Measurements from ENCODE around the gene CCM2.
A peak's percentile ranks its signal among the peaks of the same experiment; 100 is the strongest.

Gene CCM2

DNA sequence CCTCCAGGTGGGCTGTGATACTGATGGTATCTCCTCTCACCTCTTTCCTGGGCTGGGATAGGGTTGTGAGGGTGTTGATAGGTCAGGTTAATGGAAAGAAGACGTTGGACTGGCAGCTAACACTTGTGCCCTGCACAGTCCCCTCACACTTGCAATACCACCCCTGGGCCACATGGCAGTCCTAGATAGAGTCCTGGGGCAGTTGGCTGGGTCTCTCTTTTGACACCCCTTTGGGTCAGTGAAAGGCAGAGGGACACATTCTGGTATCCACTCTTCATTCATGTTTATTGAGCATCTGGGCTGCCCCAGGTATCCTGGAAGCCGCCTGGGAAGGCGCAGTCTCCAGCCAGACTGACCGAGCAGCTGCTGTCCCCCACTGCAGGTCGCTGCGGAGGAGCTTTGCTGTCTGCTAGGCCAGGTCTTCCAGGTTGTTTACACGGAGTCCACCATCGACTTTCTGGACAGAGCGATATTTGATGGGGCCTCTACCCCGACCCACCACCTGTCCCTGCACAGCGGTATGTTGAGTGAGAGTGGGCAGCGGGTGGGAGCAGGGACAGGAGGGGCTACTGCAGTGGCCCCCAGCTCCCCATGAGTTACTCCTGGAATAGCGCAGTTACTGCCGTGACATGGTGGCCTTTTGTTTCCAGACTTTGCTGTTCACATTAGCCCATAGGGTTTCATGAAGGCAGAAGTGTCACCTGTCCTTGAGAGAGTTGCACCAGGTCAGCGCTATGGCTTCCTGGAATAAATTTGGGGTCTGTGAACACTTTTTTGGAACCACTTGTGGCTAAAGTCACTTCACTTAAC lies 69.6 kb downstream of the CCM2 start:
- DNase-seq: no peak

DNA sequence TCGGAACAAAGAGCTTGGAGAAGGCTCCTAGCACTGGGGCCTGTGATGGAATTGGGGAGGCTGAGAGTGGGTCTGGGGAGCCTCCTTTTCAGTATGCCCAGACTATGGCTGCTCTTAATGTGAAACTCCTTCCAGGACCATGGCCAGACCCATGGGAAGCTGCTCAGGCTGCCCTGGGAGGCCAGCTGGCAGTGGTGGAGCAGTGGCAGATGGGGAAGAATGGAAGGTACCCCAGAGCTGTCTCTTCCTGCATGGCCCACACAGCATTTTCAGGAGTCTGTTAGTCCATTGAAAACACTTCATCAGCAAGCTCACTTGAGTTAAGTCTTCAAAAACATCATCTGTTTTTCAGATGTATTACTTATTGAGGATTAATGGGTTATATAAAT lies 70.2 kb downstream of the CCM2 start:
- no peak for DNase-seq

GRCh38 chr7:45071528-45071927 lies 71.5 kb downstream of the CCM2 start:
- DNase-seq: no peak

DNA sequence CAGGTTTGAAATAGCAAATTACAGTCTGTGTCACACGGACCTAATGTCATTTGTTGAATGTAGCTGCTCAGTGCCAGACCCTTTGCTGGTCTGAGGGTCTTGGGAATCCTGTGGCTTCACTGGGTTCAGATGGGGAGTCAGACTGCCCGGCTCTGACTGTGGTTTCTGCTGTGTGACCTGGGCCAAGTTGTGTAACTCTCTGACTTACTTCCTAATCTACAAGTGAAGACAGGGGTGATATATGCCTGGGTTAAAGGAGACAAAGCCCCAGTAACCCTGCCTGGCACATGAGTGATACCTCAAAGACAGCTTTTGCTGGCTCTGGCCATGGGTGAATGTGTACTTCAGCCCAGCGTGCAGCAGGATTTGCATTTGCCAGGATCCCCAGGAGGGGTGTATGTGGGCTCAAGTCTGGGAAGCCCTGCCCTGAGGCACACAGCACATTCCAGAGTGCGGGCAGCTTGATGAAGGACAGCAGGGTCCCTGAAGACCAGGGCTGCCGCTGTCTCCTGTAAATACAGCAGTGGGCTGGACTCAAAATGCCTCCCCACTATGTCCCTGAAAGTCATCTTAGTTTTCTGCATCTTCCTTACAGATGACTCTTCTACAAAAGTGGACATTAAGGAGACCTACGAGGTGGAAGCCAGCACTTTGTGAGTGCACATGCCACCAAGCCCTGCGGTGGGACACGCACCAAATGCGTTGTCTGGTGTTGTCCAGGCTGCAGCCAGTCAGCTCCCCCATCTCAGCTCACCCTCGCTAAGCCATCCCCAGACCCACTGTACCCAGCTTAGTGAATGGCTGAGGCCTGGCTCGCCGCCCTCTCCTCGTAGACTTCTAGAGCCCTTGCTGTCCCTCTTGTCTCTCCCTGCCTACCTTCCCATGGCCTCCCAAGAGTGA lies 72.4 kb downstream of the CCM2 start:
- peak in 1 of 2 donors; percentile 22 for DNase-seq

GRCh38 chr7:45073031-45073785 lies 73.2 kb downstream of the CCM2 start:
- no peak for DNase-seq

- no peak for DNase-seq
These were observed 74.0 kb downstream of the CCM2 start for GRCh38 chr7:45073786-45074527.

GRCh38 chr7:45074528-45075354 lies 74.7 kb downstream of the CCM2 start:
- no peak for DNase-seq

DNA sequence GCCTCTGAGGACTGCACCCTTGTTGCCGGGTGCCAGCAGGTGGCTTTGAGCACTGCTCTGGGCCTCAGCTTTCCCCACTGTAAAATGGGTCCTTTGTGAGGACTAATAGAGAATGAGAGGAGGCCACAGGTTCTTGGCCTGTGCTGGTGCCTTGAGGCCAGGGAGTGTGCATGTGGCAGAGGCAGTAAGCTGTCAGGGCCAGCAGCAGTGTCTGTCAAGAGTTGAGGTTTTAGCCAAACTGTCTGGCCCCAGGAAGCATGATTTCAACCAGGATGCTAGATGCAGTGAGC lies 75.3 kb downstream of the CCM2 start:
- no peak for DNase-seq

GRCh38 chr7:45075871-45076796 lies 76.1 kb downstream of the CCM2 start:
- DNase-seq: no peak

GRCh38 chr7:45076946-45077345 lies 76.9 kb downstream of the CCM2 start:
- DNase-seq: no peak

DNA sequence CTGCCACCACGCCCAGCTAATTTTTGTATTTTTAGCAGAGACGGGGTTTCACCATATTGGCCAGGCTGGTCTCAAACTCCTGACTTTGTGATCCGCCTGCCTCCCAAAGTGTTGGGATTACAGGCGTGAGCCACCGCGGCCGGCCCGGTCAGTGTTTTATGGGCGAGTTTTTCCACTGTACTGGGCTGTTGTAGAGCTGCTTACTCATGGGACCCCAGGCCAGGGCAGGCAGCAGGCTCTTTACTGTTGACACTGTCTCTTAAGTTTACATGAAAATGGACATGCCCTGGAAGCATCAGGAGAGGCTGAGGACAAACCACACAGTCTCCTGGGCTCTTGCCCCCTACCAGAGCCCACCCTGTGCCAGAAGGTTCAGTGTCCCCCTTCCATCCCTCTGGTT lies 77.6 kb downstream of the CCM2 start:
- DNase-seq: no peak

DNA sequence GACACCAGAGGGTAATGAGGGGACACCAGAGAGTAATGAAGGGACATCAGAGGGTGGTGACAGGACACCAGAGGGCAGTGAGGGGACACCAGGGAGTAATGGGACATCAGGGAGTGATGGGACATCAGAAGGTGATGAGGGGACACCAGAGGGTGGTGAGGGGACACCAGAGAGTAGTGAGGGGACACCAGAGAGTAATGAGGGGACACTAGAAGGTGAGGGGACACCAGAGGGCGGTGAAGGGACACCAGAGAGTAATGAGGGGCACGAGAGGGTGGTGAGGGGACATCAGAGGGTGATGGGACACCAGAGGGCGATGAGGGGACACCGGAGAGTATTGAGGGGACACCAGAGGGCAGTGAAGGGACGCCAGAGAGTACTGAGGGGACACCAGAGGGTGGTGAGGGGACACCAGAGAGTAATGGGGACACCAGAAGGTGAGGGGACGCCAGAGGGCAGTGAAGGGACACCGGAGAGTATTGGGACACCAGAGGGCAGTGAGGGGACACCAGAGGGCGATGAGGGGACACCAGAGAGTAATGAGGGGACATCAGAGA lies 78.2 kb downstream of the CCM2 start:
- no peak for DNase-seq

DNA sequence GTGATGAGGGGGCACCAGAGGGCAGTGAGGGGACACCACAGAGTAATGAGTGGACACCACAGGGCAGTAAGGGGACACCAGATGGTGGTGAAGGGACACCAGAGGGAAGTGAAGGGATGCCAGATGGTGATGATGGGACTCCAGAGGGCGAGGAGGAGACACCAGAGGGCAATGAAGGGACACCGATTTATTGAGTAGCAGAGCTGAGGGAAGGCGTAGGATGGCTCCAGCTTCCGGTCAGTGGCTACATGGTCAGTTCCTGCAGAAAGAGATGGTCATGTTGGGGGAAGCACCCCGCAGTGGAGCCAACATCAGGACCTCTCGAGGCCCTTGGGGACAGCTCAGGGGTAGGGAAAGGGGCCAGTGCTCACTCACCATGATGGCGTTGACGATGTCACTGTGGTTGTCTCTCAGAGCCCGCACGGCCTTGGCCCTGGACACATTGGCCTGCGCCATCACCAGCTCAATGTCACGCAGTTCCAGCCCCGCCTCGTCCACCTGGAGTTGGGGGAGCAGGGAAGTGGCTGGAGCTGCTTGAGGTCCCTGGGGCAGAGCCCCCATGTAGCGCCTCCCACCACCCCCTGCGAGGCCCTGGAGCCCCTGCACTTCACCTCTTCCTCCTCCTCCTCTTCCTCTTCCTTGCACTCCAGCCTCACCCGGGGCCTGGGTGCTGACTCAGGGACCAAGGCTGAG lies 80.4 kb downstream of the CCM2 start:
- DNase-seq: no peak

GRCh38 chr7:45080958-45081669 lies 81.1 kb downstream of the CCM2 start:
- no peak for DNase-seq

GRCh38 chr7:45081670-45081974 lies 81.6 kb downstream of the CCM2 start:
- DNase-seq: no peak

GRCh38 chr7:45082031-45082830 lies 82.2 kb downstream of the CCM2 start:
- no peak for DNase-seq

GRCh38 chr7:45082831-45083331 lies 82.9 kb downstream of the CCM2 start:
- DNase-seq: no peak

DNA sequence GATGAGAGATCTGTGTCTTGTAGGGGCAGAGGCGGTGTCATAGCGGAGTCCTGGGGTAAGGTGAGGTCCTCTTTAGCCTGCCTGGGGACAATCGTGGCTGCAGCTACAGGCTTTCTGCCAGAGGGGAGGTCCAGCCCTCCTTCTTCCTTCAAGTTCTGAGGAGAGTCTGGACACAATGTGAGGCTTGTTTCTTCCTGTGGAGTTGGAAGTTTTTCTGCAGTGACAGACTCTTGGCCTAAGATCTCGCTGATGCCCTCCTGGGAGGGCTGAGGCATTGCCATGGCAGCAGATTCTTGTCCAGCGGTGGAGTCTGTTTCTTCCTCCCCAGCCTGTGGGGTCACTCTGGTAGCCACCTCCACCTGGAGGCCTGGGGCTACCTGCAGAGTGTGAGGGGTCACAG lies 84.3 kb downstream of the CCM2 start:
- DNase-seq: no peak

All from CD4-positive, alpha-beta T cell treated with Interleukin-1 beta for 1 hour (primary cell).